Caco-2 (cell line): Measurements from ENCODE around the gene SS18L1. TPM values are rescaled to one million over a fixed set of nuclear protein-coding genes. Genes with fewer than 3 reads are reported as not detected.

ENCODE experiments used
- BruUV-seq: library from RNA; stranded (reverse); fragments of 400-500 nt; replicated peaks from 2 replicates; lab custom pipeline; 2021; lab: Mats Ljungman, UMichigan
- CTCF ChIA-PET: fragments of 300-600 bp; sonication (Branson Sonifier 250); formaldehyde crosslinking; loops from one replicate; lab custom pipeline; 2022; ENCODE audit warnings: antibody characterized with exemption; lab: Charles Lee
- POLR2A ChIA-PET: fragments of 300-600 bp; sonication (Branson Sonifier 250); formaldehyde crosslinking; loops from one replicate; lab custom pipeline; 2022; ENCODE audit warnings: antibody characterized with exemption; lab: Charles Lee
- DNase-seq, 2 experiments: peaks; one replicate each; pipeline versions ENCODE4 v3.0.0 to v3.0.0-alpha.2; 2020 to 2022
- H3K27me3 ChIP-seq: replicated peaks from 2 replicates; pipeline ENCODE4 v1.6.0; 2011; ENCODE audit warnings: low read length; ENCODE audit not compliant: control insufficient read depth, insufficient read depth
- H3K36me3 ChIP-seq: 2 replicates; pipeline ENCODE4 v1.5.1; 2011; ENCODE audit warnings: low read length; ENCODE audit not compliant: control insufficient read depth, insufficient read depth
- H3K4me1 ChIP-seq: fragments of 250-450 bp; sonication (Bioruptor Pico); 2 replicates; pipeline ENCODE4 v1.5.1; 2020; ENCODE audit warnings: mild to moderate bottlenecking
- H3K4me3 ChIP-seq: 2 replicates; pipeline ENCODE4 v1.5.1; 2011; ENCODE audit warnings: low read depth, mild to moderate bottlenecking, control low read depth, low read length
- H3K9me3 ChIP-seq: fragments of 250-450 bp; sonication (Bioruptor Pico); 2 replicates; pipeline ENCODE4 v1.5.1; 2020; ENCODE audit warnings: mild to moderate bottlenecking, moderate library complexity
- H3K27ac Mint-ChIP-seq: one replicate; pipeline ENCODE4 v1.8.0; 2022; ENCODE audit warnings: mixed read lengths; ENCODE audit not compliant: unreplicated experiment
- H3K27me3 Mint-ChIP-seq: one replicate; pipeline ENCODE4 v1.8.0; 2022; ENCODE audit warnings: mixed read lengths; ENCODE audit not compliant: insufficient read depth, unreplicated experiment
- H3K36me3 Mint-ChIP-seq: one replicate; pipeline ENCODE4 v1.8.0; 2022; ENCODE audit warnings: mild to moderate bottlenecking, mixed read lengths; ENCODE audit not compliant: insufficient read depth, unreplicated experiment
- H3K4me1 Mint-ChIP-seq: one replicate; pipeline ENCODE4 v1.8.0; 2022; ENCODE audit warnings: low read depth, mixed read lengths; ENCODE audit not compliant: unreplicated experiment
- H3K4me3 Mint-ChIP-seq: one replicate; pipeline ENCODE4 v1.8.0; 2022; ENCODE audit warnings: mild to moderate bottlenecking, moderate library complexity, mixed read lengths; ENCODE audit not compliant: unreplicated experiment
- H3K9me3 Mint-ChIP-seq: one replicate; pipeline ENCODE4 v1.8.0; 2022; ENCODE audit warnings: mixed read lengths; ENCODE audit not compliant: unreplicated experiment
- intact Hi-C: fragments of 100-400 bp; cut with micrococcal nuclease; formaldehyde crosslinking; loops from one replicate; pipeline ENCODE4 v1.10.0; 2022; ENCODE audit not compliant: unreplicated experiment
- total RNA-seq: library from RNA; stranded (reverse); gene quantifications from 2 replicates; pipeline ENCODE4 v1.2.3, GENCODE V29; 2022
- TF ChIP-seq, protein P1 (sequence below), 2 experiments: fragments of 200-600 bp in 1 of 2; IDR thresholded peaks; 1 replicate in 1 of 2; 2 replicates in 1 of 2; pipeline versions ENCODE4 v1.5.1 to v1.8.0; 2011 to 2022; ENCODE audit warnings: antibody characterized with exemption in 1 of 2, control low read depth in 1 of 2, inconsistent platforms in 1 of 2, low read depth in 1 of 2, low read length in 1 of 2, mild to moderate bottlenecking in 1 of 2, moderate library complexity in 1 of 2; ENCODE audit not compliant: insufficient read depth in 1 of 2, severe bottlenecking in 1 of 2, unreplicated experiment in 1 of 2

SS18L1 gene
- total RNA-seq, 1 experiment from 2014 or later, result 46.4 TPM

DNA sequence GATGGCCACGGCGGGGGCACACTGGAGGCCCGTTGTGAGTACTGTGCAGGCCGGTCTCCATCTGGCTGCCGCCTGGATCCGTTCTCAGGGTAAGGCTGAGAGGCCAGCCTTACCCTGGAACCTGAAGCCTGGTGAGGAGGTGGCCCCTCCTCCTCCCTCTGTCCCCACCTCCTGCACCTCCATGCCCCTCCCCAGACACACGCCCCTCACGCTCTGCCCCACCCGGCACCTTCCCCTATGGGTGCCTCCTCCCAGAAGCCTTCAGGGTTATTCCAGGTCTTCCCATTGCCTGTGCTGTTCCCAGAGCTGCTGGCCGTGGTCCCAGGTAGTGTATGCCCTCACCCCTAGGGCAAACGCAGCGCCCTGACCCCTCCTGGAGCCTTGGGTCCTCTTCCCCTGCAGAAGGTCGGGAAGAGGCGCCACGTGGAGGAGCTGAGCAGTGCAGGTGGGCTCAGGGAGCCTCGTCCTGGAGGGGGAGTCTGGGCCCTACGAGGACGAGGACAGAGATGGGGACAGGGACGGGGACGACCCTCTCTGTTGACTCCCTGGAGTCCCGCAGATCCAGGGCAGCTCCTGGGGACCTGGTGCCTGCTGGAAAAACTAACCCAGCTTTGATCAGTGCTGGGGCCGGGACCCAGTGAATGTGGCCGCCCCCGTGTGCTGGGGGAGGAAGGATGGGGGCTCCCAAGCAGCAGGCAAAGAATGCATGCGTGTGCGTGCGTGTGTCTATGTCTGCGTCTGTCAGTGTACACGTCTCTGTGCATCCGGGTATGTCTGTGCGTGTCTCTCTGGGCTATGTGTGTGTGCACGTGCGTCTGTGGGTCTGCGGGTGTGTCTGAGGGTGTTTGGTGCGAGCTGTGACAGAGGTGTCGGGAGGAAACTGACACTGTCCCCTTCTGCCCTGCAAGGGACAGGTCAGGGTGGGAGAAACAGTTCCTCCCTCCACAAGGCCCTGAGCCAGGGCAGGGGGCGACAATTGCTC lies 84.7 kb downstream of the SS18L1 start:
- no peaks in the 10 kb centered on the region for H3K4me1 Mint-ChIP-seq
- TF ChIP-seq, protein P1, sequence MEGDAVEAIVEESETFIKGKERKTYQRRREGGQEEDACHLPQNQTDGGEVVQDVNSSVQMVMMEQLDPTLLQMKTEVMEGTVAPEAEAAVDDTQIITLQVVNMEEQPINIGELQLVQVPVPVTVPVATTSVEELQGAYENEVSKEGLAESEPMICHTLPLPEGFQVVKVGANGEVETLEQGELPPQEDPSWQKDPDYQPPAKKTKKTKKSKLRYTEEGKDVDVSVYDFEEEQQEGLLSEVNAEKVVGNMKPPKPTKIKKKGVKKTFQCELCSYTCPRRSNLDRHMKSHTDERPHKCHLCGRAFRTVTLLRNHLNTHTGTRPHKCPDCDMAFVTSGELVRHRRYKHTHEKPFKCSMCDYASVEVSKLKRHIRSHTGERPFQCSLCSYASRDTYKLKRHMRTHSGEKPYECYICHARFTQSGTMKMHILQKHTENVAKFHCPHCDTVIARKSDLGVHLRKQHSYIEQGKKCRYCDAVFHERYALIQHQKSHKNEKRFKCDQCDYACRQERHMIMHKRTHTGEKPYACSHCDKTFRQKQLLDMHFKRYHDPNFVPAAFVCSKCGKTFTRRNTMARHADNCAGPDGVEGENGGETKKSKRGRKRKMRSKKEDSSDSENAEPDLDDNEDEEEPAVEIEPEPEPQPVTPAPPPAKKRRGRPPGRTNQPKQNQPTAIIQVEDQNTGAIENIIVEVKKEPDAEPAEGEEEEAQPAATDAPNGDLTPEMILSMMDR (IDR thresholded peaks at IDR 0.05; ENCODE audit: insufficient read depth in 1 of 2, low read depth in 1 of 2, low read length in 1 of 2, severe bottlenecking in 1 of 2, unreplicated experiment in 1 of 2), result no peak
- peaks cover 4% of the 10 kb centered on the region; the same call in 1 of the 2 replicates for H3K9me3 ChIP-seq
- ChIA-PET CTCF (no interaction called here), POLR2A (no interaction called here)
- BruUV-seq, result no TSS peak
- H3K4me3 ChIP-seq, result no peak overlapping the region
- no peak overlapping the region for H3K27ac Mint-ChIP-seq
- H3K4me1 ChIP-seq, result no peaks in the 10 kb centered on the region
- no peak overlapping the region for H3K4me3 Mint-ChIP-seq
- H3K36me3 ChIP-seq, result no peaks in the 10 kb centered on the region
- intact Hi-C loops, result no loop called here
- no peaks in the 10 kb centered on the region for H3K9me3 Mint-ChIP-seq
- peaks cover 14% of the 10 kb centered on the region for H3K27me3 Mint-ChIP-seq
- DNase-seq, result peak; percentile 60 to 78
- peaks cover 11% of the 10 kb centered on the region for H3K27me3 ChIP-seq
- no peaks in the 10 kb centered on the region for H3K36me3 Mint-ChIP-seq

DNA sequence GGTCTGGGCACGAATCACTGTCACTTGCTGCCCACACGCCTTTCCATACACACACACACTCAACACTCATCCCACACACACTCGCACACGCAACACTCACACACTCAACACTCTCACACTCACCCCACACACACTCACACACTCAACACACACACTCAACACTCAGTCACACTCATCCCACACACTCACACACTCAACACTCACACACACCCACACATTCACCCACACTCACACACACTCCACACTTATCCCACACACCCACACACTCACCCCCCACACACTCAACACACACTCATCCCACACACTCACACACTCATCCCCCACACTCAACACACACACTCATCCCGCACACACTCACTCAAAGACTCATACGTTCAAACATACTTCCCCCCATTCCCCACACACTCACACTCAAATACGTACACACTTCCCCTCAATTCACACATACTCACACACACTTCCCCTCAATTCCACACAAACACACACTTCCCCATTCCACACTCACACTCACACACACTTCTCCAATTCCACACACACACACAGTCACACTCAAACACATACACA lies 85.5 kb downstream of the SS18L1 start:
- Histone ChIP-seq H3K27me3 (peaks cover 8% of the 10 kb centered on the region), H3K36me3 (no peaks in the 10 kb centered on the region), H3K4me1 (no peaks in the 10 kb centered on the region), H3K4me3 (no peak overlapping the region), H3K9me3 (peaks cover 4% of the 10 kb centered on the region; the same call in 1 of the 2 replicates)
- no peaks in the 10 kb centered on the region for H3K4me1 Mint-ChIP-seq
- intact Hi-C loops, result no loop called here
- ChIA-PET CTCF (no interaction called here), POLR2A (no interaction called here)
- no peak for DNase-seq
- H3K27ac Mint-ChIP-seq, result no peak overlapping the region
- no peaks in the 10 kb centered on the region for H3K9me3 Mint-ChIP-seq
- TF ChIP-seq, protein P1 (IDR thresholded peaks at IDR 0.05; ENCODE audit: insufficient read depth in 1 of 2, low read depth in 1 of 2, low read length in 1 of 2, severe bottlenecking in 1 of 2, unreplicated experiment in 1 of 2), result no peak
- no TSS peak for BruUV-seq
- H3K4me3 Mint-ChIP-seq, result no peak overlapping the region
- H3K27me3 Mint-ChIP-seq, result peaks cover 14% of the 10 kb centered on the region
- H3K36me3 Mint-ChIP-seq, result no peaks in the 10 kb centered on the region

DNA sequence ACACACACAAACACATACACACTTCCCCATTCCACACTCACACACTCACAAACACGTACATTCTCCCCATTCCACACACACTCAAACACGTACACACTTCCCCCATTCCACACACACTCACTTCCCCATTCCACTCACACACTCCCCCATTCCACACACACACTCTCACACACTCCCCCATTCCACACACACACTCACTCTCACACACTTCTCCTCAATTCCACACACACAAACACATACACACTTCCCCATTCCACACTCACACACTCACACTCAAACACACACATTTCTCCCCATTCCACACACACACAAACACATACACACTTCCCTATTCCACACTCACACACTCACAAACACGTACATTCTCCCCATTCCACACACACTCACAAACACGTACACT lies 86.1 kb downstream of the SS18L1 start:
- Histone ChIP-seq H3K9me3 (peaks cover 4% of the 10 kb centered on the region; the same call in 1 of the 2 replicates), H3K4me1 (no peaks in the 10 kb centered on the region), H3K27me3 (peaks cover 4% of the 10 kb centered on the region; the same call in 1 of the 2 replicates), H3K36me3 (no peaks in the 10 kb centered on the region), H3K4me3 (no peak overlapping the region)
- DNase-seq, result no peak
- no TSS peak for BruUV-seq
- H3K4me3 Mint-ChIP-seq, result no peak overlapping the region
- H3K4me1 Mint-ChIP-seq, result no peaks in the 10 kb centered on the region
- intact Hi-C loops, result no loop called here
- no peaks in the 10 kb centered on the region for H3K9me3 Mint-ChIP-seq
- TF ChIP-seq, protein P1 (IDR thresholded peaks at IDR 0.05; ENCODE audit: insufficient read depth in 1 of 2, low read depth in 1 of 2, low read length in 1 of 2, severe bottlenecking in 1 of 2, unreplicated experiment in 1 of 2), result no peak
- H3K27ac Mint-ChIP-seq, result no peak overlapping the region
- POLR2A ChIA-PET, result no interaction called here
- peaks cover 8% of the 10 kb centered on the region for H3K27me3 Mint-ChIP-seq
- CTCF ChIA-PET, result no interaction called here
- H3K36me3 Mint-ChIP-seq, result no peaks in the 10 kb centered on the region
